A549 (cell line): ENCODE measurements around the gene TFB2M. TPM values are rescaled to one million over a fixed set of nuclear protein-coding genes. Genes with fewer than 3 reads are reported as not detected.

Experiments
- ATAC-seq, 2 experiments: fragments of 200-7000 bp in 1 of 2; fragments of >200 bp in 1 of 2; cut with Nextera tagmentation in 1 of 2; cut with Tn5 transposase in 1 of 2; 3 replicates each; pipeline versions ENCODE4 v1.8.0 to v1.9.1; 2018 to 2020; ENCODE audit warnings: mild to moderate bottlenecking in 1 of 2, moderate library complexity in 1 of 2
- CTCF ChIA-PET: fragments of 300-600 bp; sonication (Branson Sonifier 250); formaldehyde crosslinking; extraction: SDS; loops from one replicate; lab custom pipeline; 2021; ENCODE audit warnings: antibody characterized with exemption, inconsistent platforms; lab: Yijun Ruan, JAX
- POLR2A ChIA-PET: fragments of 350-600 bp; formaldehyde crosslinking; extraction: SDS; loops from one replicate; lab custom pipeline; 2021; ENCODE audit warnings: antibody characterized with exemption, inconsistent platforms; lab: Yijun Ruan, JAX
- DNase-seq, 2 experiments: peaks; one replicate each; pipeline versions ENCODE4 v3.0.0 to v3.0.0-alpha.2; 2011 to 2016; ENCODE audit warnings: low read depth in 1 of 2, low spot score in 1 of 2
- FAIRE-seq: peaks from 2 replicates; lab custom pipeline; 2011; peaks lifted over from hg19 to GRCh38; lab: Jason Lieb, UNC
- H3K27ac ChIP-seq, 2 experiments: fragments of >200 bp; sonication (Bioruptor Twin); formaldehyde crosslinking; 3 replicates each; pipeline ENCODE4 v1.5.1; 2016 to 2017
- H3K4me1 ChIP-seq: fragments of >200 bp; sonication (Bioruptor Twin); formaldehyde crosslinking; 3 replicates; pipeline ENCODE4 v1.6.1; 2016
- H3K4me2 ChIP-seq: fragments of >200 bp; sonication (Bioruptor Twin); formaldehyde crosslinking; 3 replicates; pipeline ENCODE4 v1.6.1; 2016
- H3K4me3 ChIP-seq: fragments of >200 bp; sonication (Bioruptor Twin); formaldehyde crosslinking; 3 replicates; pipeline ENCODE4 v1.5.1; 2016
- H3K9me3 ChIP-seq: fragments of >200 bp; sonication (Bioruptor Twin); formaldehyde crosslinking; 3 replicates; pipeline ENCODE4 v1.6.1; 2016
- CBX8 ChIP-seq: fragments of 200-600 bp; sonication (generic); IDR thresholded peaks from 2 replicates; pipeline ENCODE4 v1.6.1; 2016
- EHF ChIP-seq: fragments of 250-450 bp; sonication (Bioruptor Pico); IDR thresholded peaks from 2 replicates; pipeline ENCODE4 v1.5.0; 2020; ENCODE audit warnings: mild to moderate bottlenecking
- EP300 ChIP-seq, 2 experiments: fragments of >200 bp; sonication (Bioruptor Twin); formaldehyde crosslinking; IDR thresholded peaks; 2 replicates in 1 of 2; 3 replicates in 1 of 2; pipeline ENCODE4 v1.6.1; 2016 to 2017
- FOSB ChIP-seq: fragments of 250-450 bp; sonication (Bioruptor Pico); IDR thresholded peaks from 2 replicates; pipeline ENCODE4 v1.5.0; 2020; ENCODE audit warnings: mild to moderate bottlenecking, moderate library complexity
- HDAC2 ChIP-seq: fragments of 200-600 bp; sonication (generic); IDR thresholded peaks from 2 replicates; pipeline ENCODE4 v1.6.1; 2016
- HEYL ChIP-seq: fragments of 250-450 bp; sonication (Bioruptor Pico); IDR thresholded peaks from 2 replicates; pipeline ENCODE4 v1.8.0; 2021; ENCODE audit warnings: mild to moderate bottlenecking, moderate library complexity
- HOXB13 ChIP-seq: fragments of 250-450 bp; sonication (Bioruptor Pico); IDR thresholded peaks from 2 replicates; pipeline ENCODE4 v1.5.0; 2020; ENCODE audit warnings: low read depth, mild to moderate bottlenecking, moderate library complexity
- HOXB5 ChIP-seq: fragments of 250-450 bp; sonication (Bioruptor Pico); IDR thresholded peaks from 2 replicates; pipeline ENCODE4 v1.5.0; 2020; ENCODE audit warnings: mild to moderate bottlenecking, moderate library complexity
- JUN ChIP-seq, 2 experiments: fragments of >200 bp; sonication (Bioruptor Twin); formaldehyde crosslinking; IDR thresholded peaks; 2 replicates in 1 of 2; 3 replicates in 1 of 2; pipeline ENCODE4 v1.6.1; 2016 to 2017
- KDM1A ChIP-seq: fragments of 200-600 bp; sonication (generic); IDR thresholded peaks from 2 replicates; pipeline ENCODE4 v1.6.1; 2016; ENCODE audit warnings: low read depth, mild to moderate bottlenecking
- MAFK ChIP-seq: fragments of 450-650 bp; IDR thresholded peaks from 2 replicates; pipeline ENCODE4 v1.6.1; 2014; ENCODE audit not compliant: partially characterized antibody
- MYC ChIP-seq: IDR thresholded peaks from 2 replicates; pipeline ENCODE4 v1.6.1; 2012; ENCODE audit warnings: mild to moderate bottlenecking, inconsistent platforms, low read length, improper control_type of control experiment, borderline replicate concordance
- NFE2L2 ChIP-seq: fragments of 150-350 bp; conservative IDR thresholded peaks from 2 replicates; pipeline ENCODE4 v1.6.1; 2014; ENCODE audit warnings: low read length
- NPAS2 ChIP-seq: fragments of 250-450 bp; sonication (Bioruptor Pico); IDR thresholded peaks from 2 replicates; pipeline ENCODE4 v1.8.0; 2022; ENCODE audit warnings: mild to moderate bottlenecking, moderate library complexity, borderline replicate concordance
- NR3C1 ChIP-seq: fragments of >200 bp; sonication (Bioruptor Twin); formaldehyde crosslinking; IDR thresholded peaks from 3 replicates; pipeline ENCODE4 v1.6.1; 2017
- PHF8 ChIP-seq: fragments of 200-600 bp; sonication (generic); IDR thresholded peaks from 2 replicates; pipeline ENCODE4 v1.6.1; 2016; ENCODE audit warnings: low read depth, mild to moderate bottlenecking, antibody characterized with exemption, moderate library complexity, borderline replicate concordance
- POLR2A ChIP-seq: IDR thresholded peaks from 2 replicates; pipeline ENCODE4 v1.6.1; 2012; ENCODE audit warnings: mild to moderate bottlenecking, low read length
- POLR2AphosphoS2 ChIP-seq: conservative IDR thresholded peaks from 2 replicates; pipeline ENCODE4 v1.6.1; 2012; ENCODE audit warnings: low read length, improper control_type of control experiment, inconsistent platforms
- RARB ChIP-seq: fragments of 250-450 bp; sonication (Bioruptor Pico); IDR thresholded peaks from 2 replicates; pipeline ENCODE4 v1.8.0; 2021; ENCODE audit warnings: mild to moderate bottlenecking, moderate library complexity
- RCOR1 ChIP-seq: fragments of 150-350 bp; IDR thresholded peaks from 2 replicates; pipeline ENCODE4 v1.6.1; 2014; ENCODE audit warnings: antibody characterized with exemption, low read length, low read depth
- RNF2 ChIP-seq: fragments of 200-600 bp; sonication (generic); IDR thresholded peaks from 2 replicates; pipeline ENCODE4 v1.6.1; 2016; ENCODE audit warnings: low read depth, mild to moderate bottlenecking, antibody characterized with exemption, moderate library complexity, borderline replicate concordance
- SMC3 ChIP-seq: fragments of >200 bp; sonication (Bioruptor Twin); formaldehyde crosslinking; IDR thresholded peaks from 3 replicates; pipeline ENCODE4 v1.6.1; 2018; ENCODE audit warnings: inconsistent platforms
- TFCP2L1 ChIP-seq: fragments of 250-450 bp; sonication (Bioruptor Pico); IDR thresholded peaks from 2 replicates; pipeline ENCODE4 v1.5.0; 2021; ENCODE audit warnings: mild to moderate bottlenecking
- WGBS: methylation state at CpG from one replicate; pipeline ENCODE4 v1.1.6; 2017; ENCODE audit errors: missing lambda C conversion rate; 5-methylcytosine and 5-hydroxymethylcytosine counted together
- polyA plus RNA-seq, 4 experiments: library from polyadenylated mRNA; depleted of rRNA in 3 of 4; stranded (reverse); fragments of >200 nt; fragmentation: RNase III in 1 of 4; extraction: RNeasy Plus Mini Kit Qiagen cat#74134 plus additional on column Dnase treatment in 1 of 4; gene quantifications; 2 replicates in 3 of 4; 3 replicates in 1 of 4; pipeline ENCODE4 v1.2.3, GENCODE V29; 2011 to 2017
- TF ChIP-seq, protein P1 (sequence below): fragments of 150-350 bp; IDR thresholded peaks from 2 replicates; pipeline ENCODE4 v1.6.1; 2014; ENCODE audit warnings: low read depth, mild to moderate bottlenecking, low read length
- TF ChIP-seq, protein P2 (sequence below): fragments of >200 bp; sonication (Bioruptor Twin); formaldehyde crosslinking; IDR thresholded peaks from 2 replicates; pipeline ENCODE4 v1.6.1; 2016
- TF ChIP-seq, protein P3 (sequence below): IDR thresholded peaks from 2 replicates; pipeline ENCODE4 v1.6.1; 2012
- TF ChIP-seq, protein P4 (sequence below): fragments of 250-450 bp; sonication (Bioruptor Pico); IDR thresholded peaks from 2 replicates; pipeline ENCODE4 v1.5.0; 2021; ENCODE audit warnings: mild to moderate bottlenecking, moderate library complexity, borderline replicate concordance
- TF ChIP-seq, protein P5 (sequence below): fragments of 450-650 bp; IDR thresholded peaks from 2 replicates; pipeline ENCODE4 v1.6.1; 2014; ENCODE audit warnings: antibody characterized with exemption
- TF ChIP-seq, protein P6 (sequence below): fragments of 200-600 bp; sonication (generic); IDR thresholded peaks from 2 replicates; pipeline ENCODE4 v1.6.1; 2016; ENCODE audit warnings: antibody characterized with exemption, mild to moderate bottlenecking, moderate library complexity

TFB2M gene
- polyA plus RNA-seq, 2 of the 4 experiments (the other 2 are of a cell fraction), result 27.7 to 59.9 TPM

DNA sequence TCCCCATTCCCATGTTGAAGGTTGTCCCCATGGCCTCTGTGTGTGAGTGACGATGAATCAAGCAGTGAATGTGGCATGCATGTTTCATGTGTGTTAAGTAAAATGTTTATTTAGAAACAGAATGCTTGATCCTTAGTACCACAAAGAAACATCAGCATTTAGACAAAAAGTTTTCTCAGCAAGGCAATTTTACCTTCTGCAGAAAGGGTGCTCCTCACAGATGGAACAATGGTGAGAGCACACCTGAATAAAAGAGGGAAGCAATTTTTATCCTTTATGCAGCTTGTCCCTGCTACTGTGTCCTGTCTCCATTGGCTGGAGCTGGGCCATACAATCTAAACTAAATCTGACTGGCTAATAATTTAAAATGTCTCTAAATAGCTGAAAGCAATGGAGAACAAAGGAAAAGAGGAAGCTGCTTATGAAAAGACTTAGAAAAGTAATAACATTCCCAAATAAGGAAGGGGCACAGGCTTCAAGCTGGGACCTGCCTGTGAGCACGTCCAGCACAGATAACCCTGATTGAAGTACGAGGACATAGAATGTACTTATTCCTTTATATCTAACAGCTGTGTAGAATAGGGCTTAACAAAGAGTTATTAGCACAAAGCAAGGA, 50.6 kb downstream of the TFB2M start:
- DNase-seq (no peak), ATAC-seq (no peak), FAIRE-seq (no peak)
- ChIA-PET POLR2A (no interaction called here), CTCF (no interaction called here)
- WGBS, result 23% methylated on average over 3 of the region's 3 CpGs
- H3K9me3 ChIP-seq, result peaks cover 44% of the 10 kb centered on the region
- H3K27ac ChIP-seq, result no peak overlapping the region
- H3K4me1 ChIP-seq, result no peaks in the 10 kb centered on the region
- no peak overlapping the region for H3K4me2 ChIP-seq
- TF ChIP-seq MAFK (no peak), KDM1A (peak; percentile 88), HOXB13 (CRISPR knock-in tag) (no peak), EP300 (IDR thresholded peaks at IDR 0.05) (no peak), NR3C1 (no peak), NPAS2 (CRISPR knock-in tag) (no peak), HEYL (CRISPR knock-in tag) (no peak), POLR2AphosphoS2 (no peak), RARB (CRISPR knock-in tag) (no peak), CBX8 (no peak), POLR2A (no peak), TFCP2L1 (no peak)
- TF ChIP-seq, protein P1, sequence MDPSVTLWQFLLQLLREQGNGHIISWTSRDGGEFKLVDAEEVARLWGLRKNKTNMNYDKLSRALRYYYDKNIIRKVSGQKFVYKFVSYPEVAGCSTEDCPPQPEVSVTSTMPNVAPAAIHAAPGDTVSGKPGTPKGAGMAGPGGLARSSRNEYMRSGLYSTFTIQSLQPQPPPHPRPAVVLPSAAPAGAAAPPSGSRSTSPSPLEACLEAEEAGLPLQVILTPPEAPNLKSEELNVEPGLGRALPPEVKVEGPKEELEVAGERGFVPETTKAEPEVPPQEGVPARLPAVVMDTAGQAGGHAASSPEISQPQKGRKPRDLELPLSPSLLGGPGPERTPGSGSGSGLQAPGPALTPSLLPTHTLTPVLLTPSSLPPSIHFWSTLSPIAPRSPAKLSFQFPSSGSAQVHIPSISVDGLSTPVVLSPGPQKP, result no peak
- TF ChIP-seq, protein P2, sequence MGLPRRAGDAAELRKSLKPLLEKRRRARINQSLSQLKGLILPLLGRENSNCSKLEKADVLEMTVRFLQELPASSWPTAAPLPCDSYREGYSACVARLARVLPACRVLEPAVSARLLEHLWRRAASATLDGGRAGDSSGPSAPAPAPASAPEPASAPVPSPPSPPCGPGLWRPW, result peak; percentile 18; the same call in 1 of the 2 replicates
- TF ChIP-seq, protein P3, sequence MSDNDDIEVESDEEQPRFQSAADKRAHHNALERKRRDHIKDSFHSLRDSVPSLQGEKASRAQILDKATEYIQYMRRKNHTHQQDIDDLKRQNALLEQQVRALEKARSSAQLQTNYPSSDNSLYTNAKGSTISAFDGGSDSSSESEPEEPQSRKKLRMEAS, result no peak
- no peak overlapping the region for H3K4me3 ChIP-seq

DNA sequence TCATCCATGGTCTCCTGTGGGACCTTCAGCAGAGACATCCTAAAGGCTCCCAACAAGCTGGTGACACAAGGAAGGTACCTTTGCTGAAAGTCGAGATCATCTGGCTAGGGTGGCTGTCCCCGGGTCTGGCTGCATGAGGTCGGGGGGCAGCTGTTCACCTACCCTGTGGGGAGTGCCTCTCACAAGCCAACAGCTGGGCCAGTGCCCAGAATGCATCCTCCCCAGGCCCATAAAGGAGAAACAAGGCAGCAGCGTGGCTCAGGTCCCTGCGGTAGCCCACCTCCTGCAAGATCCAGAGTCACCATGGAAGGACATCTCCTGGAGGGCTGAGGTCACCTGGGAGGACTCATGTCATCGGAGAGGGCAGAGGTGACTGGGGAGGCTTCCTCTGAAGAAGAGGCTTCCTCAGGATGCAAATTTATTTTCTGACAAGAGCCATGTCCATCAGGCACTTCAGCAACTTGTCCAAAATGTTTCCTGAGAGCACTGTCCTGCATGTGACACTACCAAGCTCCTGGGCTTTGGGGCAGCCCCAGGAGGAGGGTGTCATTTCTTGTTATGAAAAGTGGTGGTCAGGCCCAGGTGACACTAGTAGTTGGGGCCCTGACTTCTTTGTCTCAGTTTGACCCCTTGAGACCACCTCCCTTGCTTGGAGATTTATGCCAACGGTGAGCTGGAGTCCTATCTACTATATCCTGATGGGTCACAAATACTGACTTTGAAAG, 52.3 kb downstream of the TFB2M start:
- no peak for FAIRE-seq
- no peak for DNase-seq
- TF ChIP-seq SMC3 (no peak), PHF8 (no peak), NPAS2 (CRISPR knock-in tag) (no peak), POLR2A (no peak), EHF (CRISPR knock-in tag) (no peak), NFE2L2 (no peak), RNF2 (no peak), JUN (IDR thresholded peaks at IDR 0.05) (no peak), HOXB5 (CRISPR knock-in tag) (no peak), MYC (no peak), FOSB (no peak), RCOR1 (no peak), HOXB13 (CRISPR knock-in tag) (no peak), HDAC2 (no peak), KDM1A (no peak)
- TF ChIP-seq, protein P4, sequence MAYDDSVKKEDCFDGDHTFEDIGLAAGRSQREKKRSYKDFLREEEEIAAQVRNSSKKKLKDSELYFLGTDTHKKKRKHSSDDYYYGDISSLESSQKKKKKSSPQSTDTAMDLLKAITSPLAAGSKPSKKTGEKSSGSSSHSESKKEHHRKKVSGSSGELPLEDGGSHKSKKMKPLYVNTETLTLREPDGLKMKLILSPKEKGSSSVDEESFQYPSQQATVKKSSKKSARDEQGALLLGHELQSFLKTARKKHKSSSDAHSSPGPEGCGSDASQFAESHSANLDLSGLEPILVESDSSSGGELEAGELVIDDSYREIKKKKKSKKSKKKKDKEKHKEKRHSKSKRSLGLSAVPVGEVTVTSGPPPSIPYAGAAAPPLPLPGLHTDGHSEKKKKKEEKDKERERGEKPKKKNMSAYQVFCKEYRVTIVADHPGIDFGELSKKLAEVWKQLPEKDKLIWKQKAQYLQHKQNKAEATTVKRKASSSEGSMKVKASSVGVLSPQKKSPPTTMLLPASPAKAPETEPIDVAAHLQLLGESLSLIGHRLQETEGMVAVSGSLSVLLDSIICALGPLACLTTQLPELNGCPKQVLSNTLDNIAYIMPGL (CRISPR knock-in tag), result no peak
- TF ChIP-seq, protein P2, result no peak
- TF ChIP-seq, protein P5, sequence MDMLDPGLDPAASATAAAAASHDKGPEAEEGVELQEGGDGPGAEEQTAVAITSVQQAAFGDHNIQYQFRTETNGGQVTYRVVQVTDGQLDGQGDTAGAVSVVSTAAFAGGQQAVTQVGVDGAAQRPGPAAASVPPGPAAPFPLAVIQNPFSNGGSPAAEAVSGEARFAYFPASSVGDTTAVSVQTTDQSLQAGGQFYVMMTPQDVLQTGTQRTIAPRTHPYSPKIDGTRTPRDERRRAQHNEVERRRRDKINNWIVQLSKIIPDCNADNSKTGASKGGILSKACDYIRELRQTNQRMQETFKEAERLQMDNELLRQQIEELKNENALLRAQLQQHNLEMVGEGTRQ, result no peak
- TF ChIP-seq, protein P6, sequence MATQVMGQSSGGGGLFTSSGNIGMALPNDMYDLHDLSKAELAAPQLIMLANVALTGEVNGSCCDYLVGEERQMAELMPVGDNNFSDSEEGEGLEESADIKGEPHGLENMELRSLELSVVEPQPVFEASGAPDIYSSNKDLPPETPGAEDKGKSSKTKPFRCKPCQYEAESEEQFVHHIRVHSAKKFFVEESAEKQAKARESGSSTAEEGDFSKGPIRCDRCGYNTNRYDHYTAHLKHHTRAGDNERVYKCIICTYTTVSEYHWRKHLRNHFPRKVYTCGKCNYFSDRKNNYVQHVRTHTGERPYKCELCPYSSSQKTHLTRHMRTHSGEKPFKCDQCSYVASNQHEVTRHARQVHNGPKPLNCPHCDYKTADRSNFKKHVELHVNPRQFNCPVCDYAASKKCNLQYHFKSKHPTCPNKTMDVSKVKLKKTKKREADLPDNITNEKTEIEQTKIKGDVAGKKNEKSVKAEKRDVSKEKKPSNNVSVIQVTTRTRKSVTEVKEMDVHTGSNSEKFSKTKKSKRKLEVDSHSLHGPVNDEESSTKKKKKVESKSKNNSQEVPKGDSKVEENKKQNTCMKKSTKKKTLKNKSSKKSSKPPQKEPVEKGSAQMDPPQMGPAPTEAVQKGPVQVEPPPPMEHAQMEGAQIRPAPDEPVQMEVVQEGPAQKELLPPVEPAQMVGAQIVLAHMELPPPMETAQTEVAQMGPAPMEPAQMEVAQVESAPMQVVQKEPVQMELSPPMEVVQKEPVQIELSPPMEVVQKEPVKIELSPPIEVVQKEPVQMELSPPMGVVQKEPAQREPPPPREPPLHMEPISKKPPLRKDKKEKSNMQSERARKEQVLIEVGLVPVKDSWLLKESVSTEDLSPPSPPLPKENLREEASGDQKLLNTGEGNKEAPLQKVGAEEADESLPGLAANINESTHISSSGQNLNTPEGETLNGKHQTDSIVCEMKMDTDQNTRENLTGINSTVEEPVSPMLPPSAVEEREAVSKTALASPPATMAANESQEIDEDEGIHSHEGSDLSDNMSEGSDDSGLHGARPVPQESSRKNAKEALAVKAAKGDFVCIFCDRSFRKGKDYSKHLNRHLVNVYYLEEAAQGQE, result no peak
- no peak for ATAC-seq
- no peak overlapping the region for H3K27ac ChIP-seq
- no peak overlapping the region for H3K4me3 ChIP-seq
- H3K4me1 ChIP-seq, result no peaks in the 10 kb centered on the region
- 78% methylated on average over 7 of the region's 7 CpGs for WGBS
- H3K4me2 ChIP-seq, result no peak overlapping the region
- ChIA-PET POLR2A (no interaction called here), CTCF (no interaction called here)
- H3K9me3 ChIP-seq, result peaks cover 44% of the 10 kb centered on the region
